CD4-positive, alpha-beta T cell treated with Interleukin-1 beta for 1 hour (primary cell): ENCODE measurements around the gene PKHD1.
"Not testable (repeated sequence)": the region's sequence is repeated elsewhere in the genome, so short reads cannot be mapped to it uniquely, and the experiment has no call there.

Source experiments
- DNase-seq, 2 donors: peaks; one replicate each; pipeline ENCODE4 v3.0.0-alpha.2; 2020 to 2022

Gene PKHD1

GRCh38 chr6:51918347-51918746 lies 169.1 kb downstream of the PKHD1 start:
- not testable (repeated sequence) for DNase-seq

GRCh38 chr6:51915098-51915497 lies 172.3 kb downstream of the PKHD1 start:
- no peak for DNase-seq

- DNase-seq = no peak
Observed at GRCh38 chr6:51913265-51913664, 174.1 kb downstream of the PKHD1 start.

- DNase-seq = no peak
Observed at GRCh38 chr6:51910851-51911250, 176.6 kb downstream of the PKHD1 start.

- DNase-seq = no peak
Observed at GRCh38 chr6:51908243-51908642, 179.2 kb downstream of the PKHD1 start.

- DNase-seq = no peak
Observed at GRCh38 chr6:51901766-51902764, 185.3 kb downstream of the PKHD1 start.

GRCh38 chr6:51893366-51893765 lies 194.0 kb downstream of the PKHD1 start:
- DNase-seq = no peak

- no peak for DNase-seq
Observed at GRCh38 chr6:51892750-51893149, 194.7 kb downstream of the PKHD1 start.

GRCh38 chr6:51892339-51892738 lies 195.1 kb downstream of the PKHD1 start:
- no peak for DNase-seq

- DNase-seq = no peak
Observed at GRCh38 chr6:51891784-51892183, 195.6 kb downstream of the PKHD1 start.

- DNase-seq = no peak
Observed at GRCh38 chr6:51887859-51888258, 199.6 kb downstream of the PKHD1 start.

- no peak for DNase-seq
Observed at GRCh38 chr6:51885957-51886356, 201.5 kb downstream of the PKHD1 start.

- no peak for DNase-seq
Observed at GRCh38 chr6:51868591-51869355, 218.6 kb downstream of the PKHD1 start.

GRCh38 chr6:51866867-51867266 lies 220.5 kb downstream of the PKHD1 start:
- no peak for DNase-seq

- DNase-seq = no peak
Observed at GRCh38 chr6:51865996-51866395, 221.4 kb downstream of the PKHD1 start.

GRCh38 chr6:51865176-51865575 lies 222.2 kb downstream of the PKHD1 start:
- DNase-seq = no peak

- DNase-seq = no peak
Observed at GRCh38 chr6:51857134-51857533, 230.3 kb downstream of the PKHD1 start.

- no peak for DNase-seq
Observed at GRCh38 chr6:51856508-51856907, 230.9 kb downstream of the PKHD1 start.

GRCh38 chr6:51855310-51856082 lies 231.9 kb downstream of the PKHD1 start:
- peak in 1 of 2 donors; percentile 36 for DNase-seq

- no peak for DNase-seq
Observed at GRCh38 chr6:51854876-51855275, 232.5 kb downstream of the PKHD1 start.

GRCh38 chr6:51854347-51854746 lies 233.1 kb downstream of the PKHD1 start:
- DNase-seq = no peak

- DNase-seq = not testable (repeated sequence)
Observed at GRCh38 chr6:51853109-51853508, 234.3 kb downstream of the PKHD1 start.

GRCh38 chr6:51846531-51846930 lies 240.9 kb downstream of the PKHD1 start:
- DNase-seq = no peak
